ENCODE measurements around the gene TENT4B. TPM values are rescaled to one million over a fixed set of nuclear protein-coding genes. Genes with fewer than 3 reads are reported as not detected.

TENT4B gene
- total and polyA plus RNA-seq, 2 experiments from 2014 or later = 6.2 to 15.0 TPM

DNA sequence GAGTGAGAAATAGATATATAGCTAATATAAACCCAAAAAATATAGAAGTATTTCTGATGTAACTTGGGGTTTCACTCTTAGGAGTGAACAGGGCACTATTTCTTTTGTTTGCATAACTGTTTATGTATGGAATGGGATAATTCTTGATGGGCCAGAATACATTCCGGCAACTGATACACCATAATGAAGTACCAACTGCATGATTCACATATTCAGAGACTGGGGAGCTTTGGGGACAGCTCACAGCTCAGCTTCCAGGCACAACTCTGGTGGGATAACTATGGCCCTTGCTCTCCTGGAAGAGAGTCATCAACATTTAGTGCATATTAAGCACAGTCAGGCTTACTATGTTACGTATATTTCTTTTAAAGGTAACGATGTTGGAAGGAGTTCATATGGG, 71.2 kb downstream of the TENT4B start:
- no peaks in the 10 kb centered on the region for H3K4me1 ChIP-seq (ENCODE audit: low read depth)
- peaks cover 24% of the 10 kb centered on the region for H3K36me3 ChIP-seq
- H3K9me3 ChIP-seq (ENCODE audit: low read depth) = no peaks in the 10 kb centered on the region
- no peak overlapping the region for H3K27ac ChIP-seq
- H3K27me3 ChIP-seq = no peaks in the 10 kb centered on the region
- TF ChIP-seq CTCF (IDR thresholded peaks at IDR 0.05; ENCODE audit: low read depth, low read length) = no peak
- DNase-seq (ENCODE audit: low read depth in 1 of 2, low spot score in 1 of 2) = no peak
- H3K4me3 ChIP-seq = no peak overlapping the region

DNA sequence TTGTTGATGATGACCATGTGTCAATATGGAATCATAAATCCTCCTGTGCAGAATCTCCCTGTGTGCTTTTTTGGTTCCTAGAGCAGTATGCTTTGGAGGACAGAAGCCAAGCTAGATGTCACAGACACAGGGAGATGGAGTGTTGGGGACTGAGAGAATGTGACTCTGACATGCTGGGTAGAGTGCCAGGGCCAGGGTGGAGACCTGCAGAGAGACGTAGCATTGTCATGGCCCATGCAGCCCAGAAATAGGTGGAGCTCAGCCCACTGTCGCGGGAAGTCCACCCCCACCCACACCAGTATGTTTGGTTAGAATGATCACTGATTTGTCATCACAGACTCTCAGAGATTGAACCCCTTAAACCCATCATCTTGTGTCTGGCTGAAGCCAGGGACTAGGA, 74.0 kb downstream of the TENT4B start:
- TF ChIP-seq CTCF (IDR thresholded peaks at IDR 0.05; ENCODE audit: low read depth, low read length) = no peak
- no peaks in the 10 kb centered on the region for H3K4me1 ChIP-seq (ENCODE audit: low read depth)
- no peak for DNase-seq (ENCODE audit: low read depth in 1 of 2, low spot score in 1 of 2)
- no peaks in the 10 kb centered on the region for H3K9me3 ChIP-seq (ENCODE audit: low read depth)
- H3K4me3 ChIP-seq = no peak overlapping the region
- peaks cover 23% of the 10 kb centered on the region for H3K36me3 ChIP-seq
- H3K27me3 ChIP-seq = no peaks in the 10 kb centered on the region
- H3K27ac ChIP-seq = no peak overlapping the region

GRCh38 chr16:50227665-50228064, 74.6 kb downstream of the TENT4B start:
- no peaks in the 10 kb centered on the region for H3K9me3 ChIP-seq (ENCODE audit: low read depth)
- peaks cover 23% of the 10 kb centered on the region for H3K36me3 ChIP-seq
- H3K4me1 ChIP-seq (ENCODE audit: low read depth) = no peaks in the 10 kb centered on the region
- no peak overlapping the region for H3K4me3 ChIP-seq
- no peak for TF ChIP-seq CTCF (IDR thresholded peaks at IDR 0.05; ENCODE audit: low read depth, low read length)
- DNase-seq (ENCODE audit: low read depth in 1 of 2, low spot score in 1 of 2) = no peak
- no peak overlapping the region for H3K27ac ChIP-seq
- no peaks in the 10 kb centered on the region for H3K27me3 ChIP-seq

- no peak for TF ChIP-seq CTCF (IDR thresholded peaks at IDR 0.05; ENCODE audit: low read depth, low read length)
- Histone ChIP-seq H3K27ac (no peak overlapping the region), H3K4me1 (ENCODE audit: low read depth) (no peaks in the 10 kb centered on the region), H3K9me3 (ENCODE audit: low read depth) (no peaks in the 10 kb centered on the region), H3K36me3 (peaks cover 20% of the 10 kb centered on the region), H3K4me3 (no peak overlapping the region), H3K27me3 (no peaks in the 10 kb centered on the region)
- no peak for DNase-seq (ENCODE audit: low read depth in 1 of 2, low spot score in 1 of 2)
These were observed 75.3 kb downstream of the TENT4B start for GRCh38 chr16:50228364-50228868.

DNA sequence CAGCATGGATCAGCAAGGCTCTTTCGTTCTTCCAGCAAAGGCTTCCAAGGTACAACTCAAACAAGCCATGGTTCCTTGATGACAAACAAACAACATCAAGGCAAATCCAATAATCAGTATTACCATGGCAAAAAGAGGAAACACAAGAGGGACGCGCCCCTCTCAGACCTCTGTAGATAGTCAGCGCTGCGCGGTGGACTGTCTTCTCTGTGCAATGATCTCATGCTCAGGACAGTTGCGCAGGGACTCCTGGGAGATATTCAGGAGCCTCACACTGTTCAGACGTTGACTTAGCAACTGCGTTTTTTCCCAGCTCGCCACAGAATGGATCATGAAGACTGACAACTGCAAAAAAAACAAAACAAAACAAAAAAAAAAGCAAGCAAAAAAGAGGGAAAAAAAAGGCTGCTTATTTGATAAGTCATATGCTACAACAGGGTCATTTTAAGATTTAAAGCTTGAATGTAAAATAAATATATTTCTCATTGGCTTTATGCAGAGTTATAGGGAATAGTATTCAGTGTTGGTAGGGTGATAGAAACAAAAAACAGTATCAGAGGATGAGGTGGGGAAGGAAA, 76.1 kb downstream of the TENT4B start:
- Histone ChIP-seq H3K36me3 (peaks cover 13% of the 10 kb centered on the region), H3K4me3 (no peak overlapping the region), H3K27ac (no peak overlapping the region), H3K4me1 (ENCODE audit: low read depth) (no peaks in the 10 kb centered on the region), H3K27me3 (no peaks in the 10 kb centered on the region), H3K9me3 (ENCODE audit: low read depth) (no peaks in the 10 kb centered on the region)
- TF ChIP-seq CTCF (IDR thresholded peaks at IDR 0.05; ENCODE audit: low read depth, low read length) = no peak
- DNase-seq (ENCODE audit: low read depth in 1 of 2, low spot score in 1 of 2) = no peak
